Fibroblast of the aortic adventitia (primary cell): ENCODE data around the gene CHKB. TPM values are rescaled to one million over a fixed set of nuclear protein-coding genes. Genes with fewer than 3 reads are reported as not detected.

Source experiments
- DNase-seq: peaks from one replicate; pipeline ENCODE4 v3.0.0-alpha.2; 2010; ENCODE audit warnings: low read depth
- H3K4me3 ChIP-seq: 2 replicates; pipeline ENCODE4 v1.5.1; 2011; ENCODE audit warnings: low read depth, mild to moderate bottlenecking, control low read depth, low read length, moderate library complexity
- CTCF ChIP-seq: IDR thresholded peaks from 2 replicates; pipeline ENCODE4 v1.5.1; 2011; ENCODE audit warnings: mild to moderate bottlenecking, low read length, control low read depth, inconsistent platforms; ENCODE audit not compliant: insufficient read depth
- total RNA-seq: library from RNA; depleted of rRNA; stranded (reverse); fragments of >200 nt; gene quantifications from 2 replicates; pipeline ENCODE4 v1.2.3, GENCODE V29; 2012; ENCODE audit warnings: low replicate concordance

The CHKB gene
- total RNA-seq, 1 donor = 20.2 TPM

- DNase-seq = no peak
- H3K4me3 ChIP-seq = no peak overlapping the region
- TF ChIP-seq CTCF = no peak
Measured at GRCh38 chr22:50571264-50572175, 11.1 kb downstream of the CHKB start.

GRCh38 chr22:50570861-50571260, 11.8 kb downstream of the CHKB start:
- no peak for TF ChIP-seq CTCF
- no peak for DNase-seq
- H3K4me3 ChIP-seq = no peak overlapping the region

- no peak for TF ChIP-seq CTCF
- DNase-seq = no peak
- no peak overlapping the region for H3K4me3 ChIP-seq
Measured at GRCh38 chr22:50569896-50570535, 12.6 kb downstream of the CHKB start.

- no peak for DNase-seq
- no peak overlapping the region for H3K4me3 ChIP-seq
- TF ChIP-seq CTCF = no peak
Measured at GRCh38 chr22:50569041-50569459, 13.6 kb downstream of the CHKB start.

GRCh38 chr22:50568626-50569025, 14.0 kb downstream of the CHKB start:
- no peak for DNase-seq
- no peak overlapping the region for H3K4me3 ChIP-seq
- TF ChIP-seq CTCF = no peak

GRCh38 chr22:50567721-50568252, 14.9 kb downstream of the CHKB start:
- TF ChIP-seq CTCF = no peak
- H3K4me3 ChIP-seq = no peak overlapping the region
- DNase-seq = no peak
